Thoracic aorta (tissue), 2 donors: ENCODE measurements around the gene CYP26C1. TPM values are rescaled to one million over a fixed set of nuclear protein-coding genes. Genes with fewer than 3 reads are reported as not detected.
A peak's percentile ranks its signal among the peaks of the same experiment; 100 is the strongest.

Experiments used
- ATAC-seq: fragments of 150-250 bp; one replicate; pipeline ENCODE4 v1.8.0; 2017; ENCODE audit warnings: low read depth; ENCODE audit not compliant: insufficient number of reproducible peaks, low FRiP score
- DNase-seq: peaks from one replicate; pipeline ENCODE4 v3.0.0-alpha.2; 2020; ENCODE audit warnings: low spot score
- H3K27ac ChIP-seq, 2 donors: fragments of 200-600 bp; sonication (generic); 1 replicate in 1 of 2; 2 replicates in 1 of 2; pipeline ENCODE4 v1.5.1; 2016; ENCODE audit warnings: mild to moderate bottlenecking in 2 of 2, moderate library complexity in 2 of 2
- H3K27me3 ChIP-seq: fragments of 200-600 bp; sonication (generic); replicated peaks from 2 replicates; pipeline ENCODE4 v1.6.0; 2016; ENCODE audit warnings: mild to moderate bottlenecking; ENCODE audit not compliant: insufficient read depth
- H3K36me3 ChIP-seq: fragments of 200-600 bp; sonication (generic); one replicate; pipeline ENCODE4 v1.5.1; 2016
- H3K4me1 ChIP-seq, 2 donors: fragments of 200-600 bp; sonication (generic); 1 replicate in 1 of 2; 2 replicates in 1 of 2; pipeline versions ENCODE4 v1.5.1 to v1.6.0; 2016; ENCODE audit warnings: low read depth in 2 of 2, mild to moderate bottlenecking in 1 of 2; ENCODE audit not compliant: control insufficient read depth in 1 of 2
- H3K4me3 ChIP-seq: fragments of 200-600 bp; sonication (generic); 2 replicates; pipeline ENCODE4 v1.5.1; 2016; ENCODE audit warnings: mild to moderate bottlenecking
- H3K9me3 ChIP-seq: fragments of 200-600 bp; sonication (generic); 2 replicates; pipeline ENCODE4 v1.5.1; 2016
- CTCF ChIP-seq: fragments of 200-600 bp; sonication (generic); IDR thresholded peaks from one replicate; pipeline ENCODE4 v1.5.1; 2019; ENCODE audit warnings: antibody characterized with exemption
- total RNA-seq, 2 donors: library from RNA; depleted of rRNA; stranded (reverse); fragments of >200 nt; gene quantifications; one replicate each; pipeline versions ENCODE4 v1.1.0 to v1.2.3, GENCODE V29; 2016

CYP26C1 gene
- total RNA-seq, 2 donors from 2014 or later: 0.35 TPM; not detected in 1

- peak overlapping the region; percentile 74 for H3K4me3 ChIP-seq
- H3K27me3 ChIP-seq: peaks cover 8% of the 10 kb centered on the region
- H3K9me3 ChIP-seq: no peaks in the 10 kb centered on the region
- H3K27ac ChIP-seq: no peak overlapping the region
- H3K36me3 ChIP-seq: no peaks in the 10 kb centered on the region
- peaks cover 25 to 36% of the 10 kb centered on the region in 2 donors for H3K4me1 ChIP-seq
- DNase-seq: no peak
- no peak for ATAC-seq
- TF ChIP-seq CTCF: no peak
These were observed 14.2 kb downstream of the CYP26C1 start for GRCh38 chr10:93074597-93075368.

GRCh38 chr10:93075369-93076221 lies 15.0 kb downstream of the CYP26C1 start:
- H3K27ac ChIP-seq: no peak overlapping the region
- no peak overlapping the region for H3K4me3 ChIP-seq
- no peaks in the 10 kb centered on the region for H3K36me3 ChIP-seq
- ATAC-seq: no peak
- no peak for TF ChIP-seq CTCF
- H3K27me3 ChIP-seq: peaks cover 8% of the 10 kb centered on the region
- peaks cover 25 to 36% of the 10 kb centered on the region in 2 donors for H3K4me1 ChIP-seq
- no peaks in the 10 kb centered on the region for H3K9me3 ChIP-seq
- DNase-seq: no peak

- peaks cover 8% of the 10 kb centered on the region for H3K27me3 ChIP-seq
- no peak for DNase-seq
These were observed 16.3 kb downstream of the CYP26C1 start for GRCh38 chr10:93076871-93077270.

GRCh38 chr10:93077860-93078337 lies 17.3 kb downstream of the CYP26C1 start:
- Histone ChIP-seq H3K27ac (no peak overlapping the region), H3K4me3 (no peak overlapping the region), H3K4me1 (peaks cover 19 to 23% of the 10 kb centered on the region in 2 donors), H3K27me3 (peaks cover 3% of the 10 kb centered on the region), H3K36me3 (no peaks in the 10 kb centered on the region), H3K9me3 (no peaks in the 10 kb centered on the region)
- DNase-seq: no peak
- ATAC-seq: no peak
- no peak for TF ChIP-seq CTCF

More at GRCh38 chr10:93076871-93077270, 16.3 kb downstream of the CYP26C1 start:
- H3K9me3 ChIP-seq: no peaks in the 10 kb centered on the region
- no peak for ATAC-seq
- peaks cover 25 to 33% of the 10 kb centered on the region in 2 donors for H3K4me1 ChIP-seq
- H3K4me3 ChIP-seq: no peak overlapping the region
- H3K27ac ChIP-seq: no peak overlapping the region
- no peaks in the 10 kb centered on the region for H3K36me3 ChIP-seq
- TF ChIP-seq CTCF: no peak
